ENCODE results near the gene AP3B1. TPM values are rescaled to one million over a fixed set of nuclear protein-coding genes. Genes with fewer than 3 reads are reported as not detected.

AP3B1 gene
- total and polyA plus RNA-seq, 2 donors (not counting 1 experiment from before 2014, with no cell fraction given): 50.5 to 66.9 TPM

DNA sequence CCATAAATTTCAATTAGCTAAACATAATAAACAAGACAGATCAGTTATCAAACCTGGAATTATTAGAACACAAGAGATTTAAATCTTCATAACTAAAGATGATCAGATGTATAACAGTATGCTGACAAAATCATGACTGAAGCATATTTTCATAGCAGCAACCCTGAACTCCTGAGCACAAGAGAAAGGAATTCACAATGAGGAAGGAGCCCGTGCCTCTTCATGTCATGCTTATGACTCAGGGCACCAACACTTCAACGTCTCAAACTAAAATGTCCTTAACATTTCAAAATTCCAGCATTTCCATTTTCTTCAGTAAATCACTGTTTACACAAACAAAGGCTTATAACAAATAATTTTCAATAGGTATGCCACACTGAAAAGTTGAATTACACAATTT is 6.7 kb downstream of the AP3B1 start:
- Histone ChIP-seq H3K36me3 (ENCODE audit: control insufficient read depth, insufficient read depth, low read length) (no peaks in the 10 kb centered on the region), H3K27ac (ENCODE audit: insufficient read depth, low read length) (peak overlapping the region; percentile 30), H3K4me1 (ENCODE audit: control insufficient read depth, extremely low read depth, insufficient read depth, low read length) (no peaks in the 10 kb centered on the region), H3K9ac (ENCODE audit: insufficient read depth, low read length) (no peak overlapping the region), H3K4me2 (ENCODE audit: extremely low read depth, insufficient read depth, low read length) (peak overlapping the region; percentile 48), H4K20me1 (ENCODE audit: control insufficient read depth, extremely low read depth, insufficient read depth, low read length) (no peaks in the 10 kb centered on the region), H3K79me2 (ENCODE audit: control insufficient read depth, insufficient read depth, low read length) (peaks cover 78% of the 10 kb centered on the region), H3K9me3 (ENCODE audit: control insufficient read depth, insufficient read depth, low read depth, low read length) (no peaks in the 10 kb centered on the region), H3K27me3 (ENCODE audit: control insufficient read depth, insufficient read depth, low read length) (no peaks in the 10 kb centered on the region), H3K4me3 (replicated peaks in 1 of 4; ENCODE audit: control extremely low read depth in 1 of 4, insufficient read depth in 1 of 4, low read depth in 3 of 4, low read length in 4 of 4) (no peak overlapping the region), H2AFZ (ENCODE audit: low read length) (no peak overlapping the region)
- no peak for TF ChIP-seq EZH2 (IDR thresholded peaks at IDR 0.05; ENCODE audit: low read length, missing control alignments)
- TF ChIP-seq, protein P1, sequence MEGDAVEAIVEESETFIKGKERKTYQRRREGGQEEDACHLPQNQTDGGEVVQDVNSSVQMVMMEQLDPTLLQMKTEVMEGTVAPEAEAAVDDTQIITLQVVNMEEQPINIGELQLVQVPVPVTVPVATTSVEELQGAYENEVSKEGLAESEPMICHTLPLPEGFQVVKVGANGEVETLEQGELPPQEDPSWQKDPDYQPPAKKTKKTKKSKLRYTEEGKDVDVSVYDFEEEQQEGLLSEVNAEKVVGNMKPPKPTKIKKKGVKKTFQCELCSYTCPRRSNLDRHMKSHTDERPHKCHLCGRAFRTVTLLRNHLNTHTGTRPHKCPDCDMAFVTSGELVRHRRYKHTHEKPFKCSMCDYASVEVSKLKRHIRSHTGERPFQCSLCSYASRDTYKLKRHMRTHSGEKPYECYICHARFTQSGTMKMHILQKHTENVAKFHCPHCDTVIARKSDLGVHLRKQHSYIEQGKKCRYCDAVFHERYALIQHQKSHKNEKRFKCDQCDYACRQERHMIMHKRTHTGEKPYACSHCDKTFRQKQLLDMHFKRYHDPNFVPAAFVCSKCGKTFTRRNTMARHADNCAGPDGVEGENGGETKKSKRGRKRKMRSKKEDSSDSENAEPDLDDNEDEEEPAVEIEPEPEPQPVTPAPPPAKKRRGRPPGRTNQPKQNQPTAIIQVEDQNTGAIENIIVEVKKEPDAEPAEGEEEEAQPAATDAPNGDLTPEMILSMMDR (conservative IDR thresholded peaks at IDR 0.05 in 1 of 2, IDR thresholded peaks at IDR 0.05 in 1 of 2; ENCODE audit: low read depth in 1 of 2, low read length in 2 of 2): no peak
- peak; percentile 64 to 86 for DNase-seq (ENCODE audit: low read depth in 2 of 2)

DNA sequence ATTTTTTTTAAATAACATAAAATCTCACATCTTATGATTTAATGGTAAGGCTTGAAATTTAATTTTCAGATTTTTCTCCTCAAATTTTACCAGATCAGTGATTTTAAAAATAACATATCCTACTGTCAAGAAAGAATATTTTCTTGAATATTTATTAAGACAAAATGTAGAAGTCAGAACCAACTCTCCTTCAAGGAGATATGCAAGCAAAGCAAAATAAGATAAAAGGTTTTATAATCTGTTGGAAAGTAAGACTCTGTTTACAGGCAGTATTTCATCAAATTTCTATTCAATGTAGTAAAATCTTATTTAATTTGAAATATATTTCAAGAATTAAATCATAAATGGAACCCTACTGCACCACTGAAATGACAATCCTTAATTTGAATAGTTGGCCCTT is 7.3 kb downstream of the AP3B1 start:
- no peak for TF ChIP-seq EZH2 (IDR thresholded peaks at IDR 0.05; ENCODE audit: low read length, missing control alignments)
- TF ChIP-seq, protein P1 (conservative IDR thresholded peaks at IDR 0.05 in 1 of 2, IDR thresholded peaks at IDR 0.05 in 1 of 2; ENCODE audit: low read depth in 1 of 2, low read length in 2 of 2): no peak
- Histone ChIP-seq H3K4me2 (ENCODE audit: extremely low read depth, insufficient read depth, low read length) (peak overlapping the region; percentile 48), H3K27ac (ENCODE audit: insufficient read depth, low read length) (no peak overlapping the region)

DNA sequence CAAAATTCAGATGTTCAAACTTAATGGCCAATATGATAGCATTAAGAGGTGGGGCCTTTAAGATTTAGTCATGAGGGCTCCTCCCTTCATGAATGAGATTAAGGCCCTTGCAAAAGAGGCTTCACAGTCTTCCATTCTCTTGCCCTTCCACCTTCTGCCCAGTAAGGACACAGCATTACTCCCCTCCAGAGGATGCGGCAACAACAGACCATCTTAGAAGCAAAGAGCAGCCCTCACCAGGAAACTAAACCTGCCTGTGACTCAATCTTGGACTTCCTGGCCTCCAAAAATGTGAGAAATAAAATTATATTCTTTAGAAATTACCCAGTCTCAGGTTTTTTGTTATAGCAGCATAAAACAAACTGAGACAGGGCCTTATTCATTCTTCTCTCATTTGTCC is 8.2 kb downstream of the AP3B1 start:
- no peaks in the 10 kb centered on the region for H3K27me3 ChIP-seq (ENCODE audit: control insufficient read depth, insufficient read depth, low read length)
- no peaks in the 10 kb centered on the region for H3K9me3 ChIP-seq (ENCODE audit: control insufficient read depth, insufficient read depth, low read depth, low read length)
- H4K20me1 ChIP-seq (ENCODE audit: control insufficient read depth, extremely low read depth, insufficient read depth, low read length): no peaks in the 10 kb centered on the region
- no peak overlapping the region for H3K9ac ChIP-seq (ENCODE audit: insufficient read depth, low read length)
- H3K4me2 ChIP-seq (ENCODE audit: extremely low read depth, insufficient read depth, low read length): no peak overlapping the region
- H3K27ac ChIP-seq (ENCODE audit: insufficient read depth, low read length): no peak overlapping the region
- peaks cover 68% of the 10 kb centered on the region for H3K79me2 ChIP-seq (ENCODE audit: control insufficient read depth, insufficient read depth, low read length)
- no peak overlapping the region for H2AFZ ChIP-seq (ENCODE audit: low read length)
- H3K4me3 ChIP-seq (replicated peaks in 1 of 4; ENCODE audit: control extremely low read depth in 1 of 4, insufficient read depth in 1 of 4, low read depth in 3 of 4, low read length in 4 of 4): no peak overlapping the region
- no peak for TF ChIP-seq EZH2 (IDR thresholded peaks at IDR 0.05; ENCODE audit: low read length, missing control alignments)
- TF ChIP-seq, protein P1 (conservative IDR thresholded peaks at IDR 0.05 in 1 of 2, IDR thresholded peaks at IDR 0.05 in 1 of 2; ENCODE audit: low read depth in 1 of 2, low read length in 2 of 2): no peak
- no peaks in the 10 kb centered on the region for H3K36me3 ChIP-seq (ENCODE audit: control insufficient read depth, insufficient read depth, low read length)
- DNase-seq (ENCODE audit: low read depth in 2 of 2): no peak
- no peaks in the 10 kb centered on the region for H3K4me1 ChIP-seq (ENCODE audit: control insufficient read depth, extremely low read depth, insufficient read depth, low read length)

More for the DNA sequence above, 7.3 kb downstream of the AP3B1 start:
- no peak overlapping the region for H3K9ac ChIP-seq (ENCODE audit: insufficient read depth, low read length)
- H3K27me3 ChIP-seq (ENCODE audit: control insufficient read depth, insufficient read depth, low read length): no peaks in the 10 kb centered on the region
- H2AFZ ChIP-seq (ENCODE audit: low read length): no peak overlapping the region
- peaks cover 73% of the 10 kb centered on the region for H3K79me2 ChIP-seq (ENCODE audit: control insufficient read depth, insufficient read depth, low read length)
- no peaks in the 10 kb centered on the region for H4K20me1 ChIP-seq (ENCODE audit: control insufficient read depth, extremely low read depth, insufficient read depth, low read length)
- no peak overlapping the region for H3K4me3 ChIP-seq (replicated peaks in 1 of 4; ENCODE audit: control extremely low read depth in 1 of 4, insufficient read depth in 1 of 4, low read depth in 3 of 4, low read length in 4 of 4)
- DNase-seq (ENCODE audit: low read depth in 2 of 2): no peak
- H3K9me3 ChIP-seq (ENCODE audit: control insufficient read depth, insufficient read depth, low read depth, low read length): no peaks in the 10 kb centered on the region
- H3K36me3 ChIP-seq (ENCODE audit: control insufficient read depth, insufficient read depth, low read length): no peaks in the 10 kb centered on the region
- H3K4me1 ChIP-seq (ENCODE audit: control insufficient read depth, extremely low read depth, insufficient read depth, low read length): no peaks in the 10 kb centered on the region

Measured in fibroblast of lung (primary cell).